HepG2 (cell line): ENCODE measurements around the gene TYMP. TPM values are rescaled to one million over a fixed set of nuclear protein-coding genes. Genes with fewer than 3 reads are reported as not detected.

Experiments used
- ATAC-seq: fragments of 200-7000 bp; cut with Tn5 transposase; 3 replicates; pipeline ENCODE4 v1.9.1; 2020; ENCODE audit warnings: mild to moderate bottlenecking, moderate library complexity
- BruUV-seq: library from RNA; stranded (reverse); fragments of 400-500 nt; replicated peaks from 2 replicates; lab custom pipeline; 2021; lab: Mats Ljungman, UMichigan
- CTCF ChIA-PET: fragments of 300-600 bp; formaldehyde crosslinking; extraction: SDS; loops from one replicate; lab custom pipeline; 2021; ENCODE audit warnings: low total read pairs, inconsistent platforms, low intra/inter-chr PET ratio; lab: Yijun Ruan, JAX
- POLR2A ChIA-PET: fragments of 350-600 bp; sonication (Branson Sonifier 250); formaldehyde crosslinking; loops from one replicate; lab custom pipeline; 2020; ENCODE audit warnings: antibody characterized with exemption, inconsistent platforms; lab: Yijun Ruan, JAX
- DNase-seq: peaks from one replicate; pipeline ENCODE4 v3.0.0-alpha.2; 2015; ENCODE audit warnings: low spot score
- FAIRE-seq: peaks from 3 replicates; lab custom pipeline; 2011; peaks lifted over from hg19 to GRCh38; lab: Jason Lieb, UNC
- H2AFZ ChIP-seq: one replicate; pipeline ENCODE4 v1.6.1; 2011; ENCODE audit warnings: low read length, inconsistent platforms
- H3K27ac ChIP-seq: fragments of 300-600 bp; 3 replicates; pipeline ENCODE4 v1.8.0; 2011; ENCODE audit warnings: mixed run types, mild to moderate bottlenecking, mixed read lengths, low read length, inconsistent platforms; ENCODE audit not compliant: insufficient read depth; ENCODE audit errors: extremely low read length
- H3K27me3 ChIP-seq, 2 experiments: fragments of 200-600 bp in 1 of 2; 2 replicates in 1 of 2; 3 replicates in 1 of 2; pipeline versions ENCODE4 v1.6.0 to v1.8.0; 2011; ENCODE audit warnings: low read length in 2 of 2, mild to moderate bottlenecking in 2 of 2, moderate library complexity in 2 of 2, inconsistent platforms in 1 of 2; ENCODE audit not compliant: insufficient read depth in 2 of 2, control insufficient read depth in 1 of 2
- H3K36me3 ChIP-seq, 2 experiments: fragments of 200-600 bp in 1 of 2; replicated peaks in 1 of 2; 2 replicates in 1 of 2; 3 replicates in 1 of 2; pipeline versions ENCODE4 v1.5.1 to v1.8.0; 2011; ENCODE audit warnings: low read length in 2 of 2, inconsistent platforms in 1 of 2; ENCODE audit not compliant: insufficient read depth in 2 of 2, control insufficient read depth in 1 of 2
- H3K4me1 ChIP-seq: 2 replicates; pipeline ENCODE4 v1.5.1; 2012; ENCODE audit warnings: low read length, inconsistent platforms; ENCODE audit not compliant: insufficient read depth
- H3K4me2 ChIP-seq: 2 replicates; pipeline ENCODE4 v1.6.0; 2011; ENCODE audit warnings: low read depth, low read length, inconsistent platforms
- H3K4me3 ChIP-seq, 3 experiments: fragments of 200-600 bp in 1 of 3; sonication (generic), shearing (Covaris generic) in 1 of 3; replicated peaks in 1 of 3; 2 replicates each; pipeline ENCODE4 v1.5.1; 2011 to 2016; ENCODE audit warnings: low read length in 3 of 3, inconsistent platforms in 2 of 3, low read depth in 2 of 3, mild to moderate bottlenecking in 2 of 3, control low read depth in 1 of 3, mixed read lengths in 1 of 3; ENCODE audit not compliant: insufficient read depth in 1 of 3
- H3K79me2 ChIP-seq: one replicate; pipeline ENCODE4 v1.6.1; 2011; ENCODE audit warnings: low read length, inconsistent platforms; ENCODE audit not compliant: insufficient read depth
- H3K9ac ChIP-seq: 2 replicates; pipeline ENCODE4 v1.6.0; 2011; ENCODE audit warnings: mild to moderate bottlenecking, low read depth, low read length, inconsistent platforms; ENCODE audit not compliant: insufficient read depth
- H3K9me3 ChIP-seq: 2 replicates; pipeline ENCODE4 v1.5.1; 2012; ENCODE audit warnings: mild to moderate bottlenecking, low read length
- H4K20me1 ChIP-seq: 2 replicates; pipeline ENCODE4 v1.6.0; 2011; ENCODE audit warnings: inconsistent platforms, mild to moderate bottlenecking, low read length, moderate library complexity; ENCODE audit not compliant: insufficient read depth
- AGO2 ChIP-seq: fragments of 200-400 bp; formaldehyde crosslinking; optimal IDR thresholded peaks from 2 replicates; pipeline ENCODE3; 2017; ENCODE audit warnings: mild to moderate bottlenecking, low read depth, low read length, moderate library complexity
- ETV6 ChIP-seq: sonication (generic); formaldehyde crosslinking; conservative IDR thresholded peaks from 2 replicates; pipeline ENCODE4 v1.4.0; 2020; ENCODE audit warnings: missing genetic modification reagents
- FOXC1 ChIP-seq: sonication (generic); formaldehyde crosslinking; IDR thresholded peaks from 2 replicates; pipeline ENCODE4 v1.8.0; 2022; ENCODE audit warnings: mild to moderate bottlenecking, missing genetic modification reagents, borderline replicate concordance
- GPN1 ChIP-seq: sonication (generic); formaldehyde crosslinking; IDR thresholded peaks from 2 replicates; pipeline ENCODE4 v1.5.1; 2020; ENCODE audit warnings: missing genetic modification reagents, borderline replicate concordance
- KLF13 ChIP-seq: sonication (generic); formaldehyde crosslinking; IDR thresholded peaks from 2 replicates; pipeline ENCODE4 v1.4.0; 2020; ENCODE audit warnings: mild to moderate bottlenecking, missing genetic modification reagents
- MYC ChIP-seq: sonication (generic); formaldehyde crosslinking; IDR thresholded peaks from 2 replicates; pipeline ENCODE4 v1.9.0; 2021; ENCODE audit warnings: missing genetic modification reagents, borderline replicate concordance
- MZF1 ChIP-seq: sonication (generic); formaldehyde crosslinking; IDR thresholded peaks from 2 replicates; pipeline ENCODE4 v1.8.1; 2023; ENCODE audit warnings: mild to moderate bottlenecking, missing genetic modification reagents, borderline replicate concordance
- NR2F2 ChIP-seq: IDR thresholded peaks from 2 replicates; pipeline ENCODE4 v1.6.1; 2012; ENCODE audit warnings: low read depth, inconsistent platforms, borderline replicate concordance
- PAWR ChIP-seq: sonication (generic); formaldehyde crosslinking; IDR thresholded peaks from 2 replicates; pipeline ENCODE4 v1.4.0; 2020; ENCODE audit warnings: missing genetic modification reagents, mild to moderate bottlenecking, borderline replicate concordance
- PHF20 ChIP-seq: sonication (generic); formaldehyde crosslinking; IDR thresholded peaks from 2 replicates; pipeline ENCODE4 v1.5.0; 2020; ENCODE audit warnings: mild to moderate bottlenecking, missing genetic modification reagents
- RFX3 ChIP-seq: IDR thresholded peaks from 2 replicates; pipeline ENCODE4 v1.6.1; 2016; ENCODE audit warnings: missing biosample characterization, missing genetic modification reagents
- RXRB ChIP-seq: IDR thresholded peaks from 2 replicates; pipeline ENCODE4 v1.6.1; 2016; ENCODE audit warnings: borderline replicate concordance, missing genetic modification reagents, missing compliant biosample characterization
- SMARCE1 ChIP-seq: fragments of 450-650 bp; IDR thresholded peaks from 2 replicates; pipeline ENCODE4 v1.6.1; 2017; ENCODE audit warnings: borderline replicate concordance
- ZBTB38 ChIP-seq: sonication (generic); formaldehyde crosslinking; IDR thresholded peaks from 2 replicates; pipeline ENCODE4 v1.5.1; 2020; ENCODE audit warnings: mild to moderate bottlenecking, missing genetic modification reagents
- ZC3H13 ChIP-seq: sonication (generic); formaldehyde crosslinking; IDR thresholded peaks from 2 replicates; pipeline ENCODE4 v1.8.1; 2023; ENCODE audit warnings: mild to moderate bottlenecking, missing genetic modification reagents, moderate library complexity
- ZKSCAN8 ChIP-seq: IDR thresholded peaks from 2 replicates; pipeline ENCODE4 v1.6.1; 2016; ENCODE audit warnings: borderline replicate concordance, missing genetic modification reagents, missing compliant biosample characterization
- ZNF543 ChIP-seq: sonication (generic); formaldehyde crosslinking; IDR thresholded peaks from 2 replicates; pipeline ENCODE4 v1.4.0; 2020; ENCODE audit warnings: mild to moderate bottlenecking, missing genetic modification reagents
- ZNF672 ChIP-seq: sonication (generic); formaldehyde crosslinking; IDR thresholded peaks from 2 replicates; pipeline ENCODE4 v1.8.1; 2022; ENCODE audit warnings: missing genetic modification reagents
- WGBS: methylation state at CpG from one replicate; pipeline ENCODE4 v1.1.6; 2017; ENCODE audit warnings: low lambda C conversion rate; 5-methylcytosine and 5-hydroxymethylcytosine counted together
- in situ Hi-C: cut with HindIII; loops from 2 replicates; pipeline ENCODE4 v1.10.0; 2017; ENCODE audit warnings: low pct_unique_long_range_greater_than_20kb; ENCODE audit not compliant: extremely low pct_ligation_motif_present
- intact Hi-C: fragments of 100-400 bp; cut with micrococcal nuclease; formaldehyde crosslinking; loops from one replicate; pipeline ENCODE4 v1.10.0; 2022; ENCODE audit not compliant: unreplicated experiment
- polyA plus RNA-seq, 8 experiments: library from polyadenylated mRNA; depleted of rRNA in 3 of 8; stranded (reverse) in 7 of 8; unstranded in 1 of 8; fragments of >200 nt; fragmentation: Illumina TruSeq in 4 of 8; extraction: Trizol in 4 of 8; gene quantifications; 2 replicates each; pipeline versions ENCODE4 v1.2.1 to v1.2.3, GENCODE V29; 2011 to 2016; ENCODE audit warnings: low read depth in 4 of 8, missing spikeins in 1 of 8, mixed read lengths in 1 of 8; ENCODE audit not compliant: insufficient read depth in 1 of 8
- total RNA-seq, 5 experiments: library from RNA; depleted of rRNA; stranded (reverse); fragments of >200 nt; fragmentation: Illumina TruSeq; extraction: Trizol; gene quantifications; 2 replicates each; pipeline ENCODE4 v1.2.3, GENCODE V29; 2016; ENCODE audit warnings: low read depth in 1 of 5

TYMP gene
- total and polyA plus RNA-seq, 2 of the 13 experiments (the other 11 are each of a cell fraction or from before 2014, with no cell fraction given), result 3.9 to 4.3 TPM

GRCh38 chr22:50572965-50573364, 43.2 kb upstream of the TYMP start:
- ATAC-seq (no peak), FAIRE-seq (no peak), DNase-seq (no peak)
- Histone ChIP-seq H2AFZ (no peak overlapping the region), H3K9ac (no peak overlapping the region), H3K4me1 (peaks cover 26% of the 10 kb centered on the region), H3K9me3 (no peaks in the 10 kb centered on the region), H3K4me2 (no peak overlapping the region), H3K79me2 (no peaks in the 10 kb centered on the region), H3K4me3 (no peak overlapping the region), H3K36me3 (peaks cover 4 to 5% of the 10 kb centered on the region in 2 experiments; a peak in 2 of 5 replicates), H4K20me1 (no peaks in the 10 kb centered on the region), H3K27me3 (no peaks in the 10 kb centered on the region), H3K27ac (no peak overlapping the region)
- TF ChIP-seq AGO2 (peak; percentile 36), ZNF672 (no peak)
- ChIA-PET CTCF (no interaction called here), POLR2A (interaction anchor here (1.1 kb wide), 1 partner anchor 9 kb away, joined by 5 read pairs; no protein-coding TSS in a partner anchor)
- intact Hi-C loops, result no loop called here
- in situ Hi-C loops, result no loop called here
- WGBS, result 92% methylated on average over 2 of the region's 11 CpGs
- no TSS peak for BruUV-seq

- Histone ChIP-seq H3K27me3 (no peaks in the 10 kb centered on the region), H3K79me2 (no peaks in the 10 kb centered on the region), H3K27ac (no peak overlapping the region), H3K4me3 (no peak overlapping the region), H3K36me3 (peaks cover 4 to 5% of the 10 kb centered on the region in 2 experiments; a peak in 2 of 5 replicates), H3K4me1 (peaks cover 29% of the 10 kb centered on the region), H3K4me2 (no peak overlapping the region), H2AFZ (no peak overlapping the region), H3K9me3 (no peaks in the 10 kb centered on the region), H4K20me1 (no peaks in the 10 kb centered on the region), H3K9ac (no peak overlapping the region)
- POLR2A ChIA-PET, result interaction anchor here (1.1 kb wide), 1 partner anchor 10 kb away, joined by 5 read pairs; no protein-coding TSS in a partner anchor
- CTCF ChIA-PET, result no interaction called here
- no TSS peak for BruUV-seq
- ATAC-seq (no peak), FAIRE-seq (no peak), DNase-seq (no peak)
- TF ChIP-seq SMARCE1 (no peak), ZBTB38 (CRISPR knock-in tag) (no peak), FOXC1 (CRISPR knock-in tag) (no peak), NR2F2 (no peak), RFX3 (CRISPR knock-in tag) (no peak), MYC (CRISPR knock-in tag) (no peak), ETV6 (CRISPR knock-in tag) (no peak), ZC3H13 (no peak), GPN1 (CRISPR knock-in tag) (no peak), MZF1 (CRISPR knock-in tag) (no peak), KLF13 (CRISPR knock-in tag) (no peak), PHF20 (CRISPR knock-in tag) (no peak), PAWR (CRISPR knock-in tag) (no peak), ZKSCAN8 (no peak), ZNF543 (CRISPR knock-in tag) (no peak), RXRB (CRISPR knock-in tag) (no peak)
- in situ Hi-C loops (no loop called here), intact Hi-C loops (no loop called here)
- 93% methylated on average over 14 of the region's 26 CpGs for WGBS
Observed at GRCh38 chr22:50571264-50572175, 41.7 kb upstream of the TYMP start.
